Suppressor macrophage (primary cell): Measurements from ENCODE around the gene MYO7B.
A peak's percentile ranks its signal among the peaks of the same experiment; 100 is the strongest.

ENCODE experiments used
- DNase-seq, 4 experiments: peaks; one replicate each; pipeline ENCODE4 v3.0.0-alpha.2; 2020 to 2022

The MYO7B gene

DNA sequence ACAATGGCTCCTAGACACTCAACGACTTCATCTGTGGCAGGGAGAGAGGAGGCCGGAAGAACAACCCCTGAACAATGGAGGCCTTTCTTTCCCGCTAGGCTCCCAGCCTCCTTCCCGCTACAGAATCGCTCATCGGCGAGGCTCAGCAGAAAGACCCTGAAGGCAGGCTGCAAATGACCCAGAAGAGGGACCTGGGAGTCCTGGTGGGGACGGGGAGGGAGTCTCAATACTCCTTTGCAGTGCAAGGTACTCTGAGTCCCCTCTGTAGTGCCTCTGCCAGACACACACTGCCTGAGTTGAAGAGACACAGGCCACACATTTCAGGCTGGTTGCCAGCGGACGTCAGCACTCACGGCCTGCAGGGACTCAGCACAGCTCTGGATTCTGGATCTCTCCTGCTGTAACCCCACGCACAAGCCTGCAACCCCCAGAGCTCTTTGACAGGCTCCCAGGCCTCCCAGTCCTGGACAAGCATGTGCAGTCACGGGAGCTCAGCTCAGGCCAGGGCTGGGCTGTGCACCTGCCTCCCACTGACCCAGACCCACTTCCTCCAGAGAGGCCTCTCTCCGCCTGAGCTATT, 116.6 kb downstream of the MYO7B start:
- peak in 1 of 4 experiments; percentile 16 for DNase-seq

DNA sequence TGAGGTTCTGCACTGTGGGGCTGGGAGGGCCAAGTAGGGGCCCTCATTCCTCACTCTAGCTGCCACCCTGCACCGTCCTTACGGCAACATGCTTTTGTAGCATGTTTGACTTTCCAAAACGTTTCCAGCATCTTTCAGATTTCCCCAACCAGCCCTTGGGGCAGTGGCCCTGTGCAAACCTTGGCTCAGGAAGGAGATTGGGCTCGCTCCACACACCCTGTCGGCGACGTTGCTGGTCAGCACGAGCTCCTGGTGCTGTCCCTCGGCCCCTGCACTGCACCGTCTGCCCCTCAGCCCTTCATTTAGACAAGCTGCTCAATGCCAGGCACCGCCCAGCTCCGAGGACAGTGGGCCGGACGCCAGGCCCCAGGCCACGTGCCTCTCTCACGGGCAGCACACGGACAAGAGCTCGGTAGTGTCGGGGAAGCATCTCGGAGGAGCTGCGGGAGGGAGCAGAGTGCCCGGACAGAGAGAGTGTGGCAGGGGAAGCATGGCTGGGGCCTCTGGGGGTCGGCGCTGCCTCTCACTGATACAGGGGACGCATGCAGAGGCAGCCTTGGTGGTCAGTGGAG, 117.4 kb downstream of the MYO7B start:
- DNase-seq: no peak

DNA sequence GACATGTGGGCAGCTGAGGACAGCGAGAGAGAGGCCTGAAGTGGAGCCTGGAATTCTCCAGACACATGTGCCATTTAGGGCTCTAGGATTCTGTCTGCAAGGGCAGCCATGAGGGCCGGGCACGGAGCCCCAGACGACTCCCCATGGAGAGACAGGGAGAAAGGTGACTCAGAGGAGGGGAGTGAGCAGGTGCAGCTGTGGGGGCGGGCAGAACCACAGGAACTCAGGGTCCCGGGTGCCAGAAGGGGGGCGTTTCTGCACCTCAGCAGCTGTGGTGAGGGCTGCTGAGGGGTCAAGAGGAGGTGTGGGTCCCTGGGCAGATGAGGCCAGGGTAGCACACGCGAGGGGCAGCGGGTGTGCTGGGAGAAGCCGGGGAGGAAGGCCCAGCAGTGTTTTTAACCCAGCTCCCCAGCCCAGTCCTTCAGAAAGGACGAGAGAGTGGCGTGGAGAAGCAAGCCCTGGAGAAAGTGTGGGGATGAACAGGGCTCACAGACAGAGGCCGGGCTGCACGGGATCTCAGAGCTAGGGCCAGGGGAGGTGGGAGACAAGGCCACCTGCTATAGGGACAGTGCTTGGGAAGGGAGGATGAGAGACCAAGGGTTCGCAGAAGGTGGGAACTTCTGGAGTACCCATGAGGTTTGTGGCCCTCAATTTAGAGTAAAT, 118.1 kb downstream of the MYO7B start:
- DNase-seq: no peak

DNA sequence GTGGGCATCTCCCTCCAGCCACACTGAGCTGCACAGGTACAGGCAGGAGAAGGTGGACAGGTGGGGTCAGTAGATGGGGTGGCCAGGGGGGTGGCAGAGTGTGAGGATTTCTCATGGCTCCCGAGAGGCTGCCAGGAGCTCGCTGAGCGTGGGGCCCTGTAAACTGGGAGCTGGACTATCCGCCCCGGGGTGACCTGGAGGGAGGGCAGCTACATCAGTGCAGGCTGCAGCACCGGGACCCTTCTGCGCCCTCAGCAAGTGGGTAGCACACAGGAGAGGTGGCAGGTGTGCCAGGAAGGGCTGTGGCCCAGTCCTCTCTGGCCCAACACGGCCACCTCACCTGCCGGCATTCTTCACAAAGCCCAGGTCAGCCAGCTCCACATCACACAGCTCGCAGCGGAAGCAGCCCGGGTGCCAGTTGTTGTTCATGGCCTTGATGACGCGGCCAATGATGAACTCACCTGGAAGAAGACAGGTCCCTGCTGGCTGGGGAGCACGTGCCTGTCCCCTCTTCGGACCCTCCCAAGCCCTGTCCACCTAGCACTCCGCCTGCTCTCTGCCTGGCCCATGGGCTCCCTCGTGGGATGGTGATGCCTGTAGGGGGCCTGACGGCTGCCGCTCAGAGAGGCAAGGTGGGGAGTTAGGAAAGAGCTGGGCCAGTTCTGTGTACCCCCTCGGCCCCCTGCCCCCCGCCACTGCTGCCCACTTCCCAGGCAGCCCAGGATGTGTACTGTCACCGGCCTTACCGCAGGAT, 118.8 kb downstream of the MYO7B start:
- DNase-seq: no peak

DNA sequence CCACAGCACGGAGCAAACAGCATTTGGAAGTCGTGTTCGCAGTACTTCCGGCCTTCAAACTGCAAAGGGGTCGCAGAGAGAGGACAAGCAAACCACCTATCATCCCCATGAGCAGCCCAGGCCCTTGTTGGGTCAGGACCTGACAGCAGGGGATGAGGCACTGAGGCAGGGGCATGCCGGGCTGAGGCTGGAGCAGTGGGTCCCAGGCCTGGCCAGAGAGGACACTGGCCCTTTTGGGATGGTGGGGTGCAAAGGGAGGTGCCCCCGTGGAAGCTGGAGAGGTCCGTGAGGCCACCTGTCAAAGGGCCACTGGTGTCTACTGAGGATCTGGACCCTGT, 119.3 kb downstream of the MYO7B start:
- DNase-seq: no peak

DNA sequence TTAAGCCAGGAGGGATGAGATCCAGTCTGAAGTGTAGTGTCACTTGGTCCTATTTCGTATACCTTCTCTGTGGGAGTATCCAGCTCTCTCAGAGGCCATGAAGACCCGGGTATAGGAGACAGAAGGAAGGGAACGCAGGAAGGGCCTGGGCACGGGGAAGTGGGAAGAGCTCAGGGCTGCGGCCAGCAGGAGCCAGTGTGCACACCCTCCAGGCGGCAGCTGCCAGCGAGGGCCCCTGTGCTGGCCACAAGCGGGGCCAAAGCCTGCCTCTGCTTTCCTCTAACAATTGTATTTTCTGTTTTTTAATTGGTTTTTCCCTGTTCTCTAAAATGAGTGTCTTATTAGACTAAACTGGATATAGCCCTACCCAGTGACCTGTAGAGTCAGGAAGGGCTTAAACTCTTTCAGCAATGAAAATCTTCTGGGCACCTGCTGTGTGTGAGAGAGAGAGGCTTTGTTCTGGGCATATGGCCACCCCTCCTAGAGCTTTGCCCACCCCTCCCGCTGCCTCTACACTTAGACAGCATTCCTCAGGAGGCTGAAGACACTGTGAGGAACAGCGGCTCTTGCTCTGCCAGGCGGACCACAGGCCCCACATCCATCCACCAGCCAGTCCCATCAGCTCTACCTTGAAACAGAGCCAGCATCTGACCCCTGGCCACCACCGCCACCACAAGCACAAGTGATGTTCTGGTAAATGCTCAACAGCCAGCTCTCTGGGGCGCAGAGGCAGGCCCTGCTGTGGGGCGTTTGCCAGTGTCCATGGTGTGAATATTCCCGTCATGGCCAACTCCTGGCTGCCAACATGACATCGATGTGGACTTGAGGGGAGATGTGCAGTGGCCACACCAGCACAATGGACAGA, 120.0 kb downstream of the MYO7B start:
- DNase-seq: no peak

DNA sequence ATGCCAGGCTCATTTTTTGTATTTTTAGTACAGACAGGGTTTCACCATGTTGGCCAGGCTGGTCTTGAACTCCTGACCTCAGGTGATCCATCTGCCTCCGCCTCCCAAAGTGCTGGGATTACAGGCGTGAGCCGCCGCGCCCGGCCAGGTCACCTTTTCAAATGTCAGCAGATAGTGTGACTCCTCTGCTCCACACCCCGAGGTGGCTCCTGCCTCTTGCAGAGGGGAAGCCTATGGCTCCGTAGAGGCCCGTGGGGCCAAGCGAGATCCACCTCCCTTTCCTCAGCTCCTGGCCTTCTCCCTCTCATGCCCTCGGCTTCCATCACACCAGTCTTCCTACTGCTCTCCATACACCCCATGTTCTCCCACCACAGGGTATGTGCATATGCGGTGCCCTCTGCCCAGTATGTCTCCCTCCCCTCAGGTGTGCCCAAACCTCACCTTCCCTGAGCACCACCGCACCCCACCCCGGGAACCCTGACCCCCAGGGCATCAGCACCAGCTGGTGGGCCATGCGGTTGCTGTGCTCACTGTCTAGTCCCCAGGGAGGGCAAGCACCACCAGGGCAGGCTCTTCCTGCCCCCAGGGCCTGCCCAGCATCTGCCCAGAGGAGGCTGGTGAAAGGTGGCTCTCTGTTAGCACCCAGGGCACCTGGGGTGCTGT, 121.2 kb downstream of the MYO7B start:
- DNase-seq: no peak

DNA sequence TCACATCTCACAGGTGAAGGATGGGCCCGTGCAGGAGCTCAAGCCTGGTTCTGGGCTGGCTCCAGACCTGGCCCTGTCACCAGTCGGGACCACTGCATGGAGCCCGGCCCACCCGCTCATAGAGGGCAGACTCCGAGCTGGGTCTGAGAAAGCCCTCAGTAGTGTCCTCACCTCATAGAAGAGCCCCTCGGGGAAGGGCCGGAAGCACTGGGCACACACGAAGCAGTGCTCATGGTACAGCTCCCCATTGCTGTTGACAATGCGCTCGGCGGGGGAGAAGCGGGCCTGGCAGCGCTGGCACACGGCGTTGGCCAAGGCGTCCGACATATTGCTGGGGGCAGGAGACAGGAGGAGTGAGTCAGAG, 121.7 kb downstream of the MYO7B start:
- DNase-seq: no peak

DNA sequence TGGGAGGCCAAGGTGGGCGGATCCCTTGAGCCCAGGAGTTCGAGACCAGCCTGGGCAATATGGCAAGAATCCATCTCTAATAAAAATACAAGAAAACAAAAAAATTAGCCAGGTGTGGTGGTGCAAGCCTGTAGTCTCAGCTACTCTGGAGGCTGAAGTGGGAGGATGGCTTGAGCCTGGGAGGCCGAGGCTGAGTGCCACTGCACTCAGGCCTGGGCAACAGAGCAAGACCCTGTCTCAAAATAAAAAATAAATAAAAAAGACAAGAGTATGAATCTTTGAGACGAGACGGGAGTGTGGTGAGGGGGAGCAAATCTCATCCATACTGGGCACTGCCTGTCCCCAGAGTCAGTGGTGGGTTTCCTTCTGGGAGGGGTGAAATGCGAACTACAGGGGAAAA, 122.7 kb downstream of the MYO7B start:
- no peak for DNase-seq

DNA sequence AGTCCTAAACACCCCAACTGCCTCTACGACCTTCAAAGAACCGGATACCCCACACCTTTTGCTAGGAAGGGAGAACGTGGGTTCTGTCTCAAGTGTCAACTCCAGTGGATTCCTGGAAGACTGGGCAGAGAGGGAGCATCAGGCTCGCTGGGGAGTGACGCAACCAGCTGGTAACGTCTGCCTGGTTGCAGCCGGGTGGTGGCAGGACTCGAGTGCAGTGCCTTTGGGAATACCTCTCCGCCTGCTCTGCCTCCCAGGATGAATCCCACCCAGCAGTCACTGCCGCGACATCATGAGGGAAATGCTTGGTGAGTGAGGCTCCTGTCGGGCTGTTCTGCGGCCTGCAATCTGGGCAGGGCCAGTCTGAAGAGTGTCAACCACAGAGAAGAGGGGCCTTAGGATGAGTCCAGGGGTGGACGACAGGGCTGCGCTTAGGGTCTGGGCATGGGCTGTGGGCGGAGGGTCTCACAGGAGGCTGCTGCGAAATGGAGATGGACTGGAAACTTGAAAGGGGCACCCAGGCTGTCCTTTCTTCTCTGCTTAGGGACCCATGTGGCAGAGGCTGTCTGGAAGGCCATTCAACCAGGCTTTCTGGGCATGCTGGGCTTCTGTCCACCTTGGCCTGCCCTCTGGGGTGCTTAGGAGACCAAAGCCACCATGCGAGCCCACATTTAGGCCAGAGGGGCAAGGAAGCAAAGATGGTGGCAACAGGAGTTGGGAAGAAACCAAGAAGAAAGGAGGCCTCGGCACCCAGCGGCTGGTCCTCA, 123.3 kb downstream of the MYO7B start:
- DNase-seq: peak in 1 of 4 experiments; percentile 1

DNA sequence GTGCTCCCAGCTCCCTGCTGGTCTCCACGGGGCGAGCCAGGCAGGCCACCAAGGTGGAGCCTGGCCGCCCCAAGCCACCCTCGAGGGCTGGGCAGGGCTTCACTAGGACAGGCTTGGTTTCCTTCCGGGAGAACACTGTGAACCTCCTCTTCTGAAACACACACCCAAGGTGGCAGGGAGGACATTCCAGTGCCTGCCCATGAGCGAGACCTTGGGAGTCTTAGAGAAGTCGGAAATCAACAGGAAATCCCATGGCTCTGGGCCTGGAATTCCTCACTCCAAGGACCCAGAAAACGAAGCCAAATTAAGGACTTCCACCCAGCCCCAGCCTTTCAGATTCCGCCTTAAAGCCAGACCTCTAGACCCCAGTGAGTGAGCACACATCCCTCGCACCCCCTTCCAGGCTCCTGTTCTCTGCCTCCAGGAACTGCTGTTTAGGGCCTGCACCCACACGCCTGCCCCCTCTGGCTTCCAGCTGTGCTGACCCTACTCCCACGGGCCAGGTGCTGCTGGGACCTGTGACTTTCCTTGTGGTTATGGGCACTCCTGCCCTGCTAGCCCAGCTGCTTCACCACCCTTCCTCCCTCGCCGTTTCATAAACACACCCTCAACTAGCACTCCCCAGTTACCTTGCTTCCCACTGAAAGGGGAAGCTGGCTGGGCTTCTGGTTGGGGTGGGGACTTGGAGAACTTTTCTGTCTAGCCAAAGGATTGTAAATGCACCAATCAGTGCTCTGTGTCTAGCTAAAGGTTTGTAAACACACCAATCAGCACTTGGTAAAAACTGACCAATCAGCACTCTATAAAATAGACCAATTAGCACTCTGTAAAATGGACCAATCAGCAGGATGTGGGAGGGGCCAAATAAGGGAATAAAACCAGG, 124.2 kb downstream of the MYO7B start:
- peak in 2 of 4 experiments; percentile 22 to 42 for DNase-seq

DNA sequence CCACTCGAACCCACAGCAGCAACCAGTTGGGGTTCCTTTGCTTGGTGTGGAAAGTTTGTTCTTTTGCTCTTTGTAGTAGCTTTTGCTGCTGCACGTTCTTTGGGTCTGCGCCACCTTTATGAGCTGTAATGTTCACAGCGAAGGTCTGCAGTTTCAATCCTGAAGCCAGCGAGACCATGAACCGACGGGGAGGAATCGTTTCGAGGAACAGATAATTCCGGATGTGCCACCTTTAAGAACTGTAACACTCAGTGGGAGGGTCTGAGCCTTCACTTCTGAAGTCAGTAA, 124.8 kb downstream of the MYO7B start:
- no peak for DNase-seq

DNA sequence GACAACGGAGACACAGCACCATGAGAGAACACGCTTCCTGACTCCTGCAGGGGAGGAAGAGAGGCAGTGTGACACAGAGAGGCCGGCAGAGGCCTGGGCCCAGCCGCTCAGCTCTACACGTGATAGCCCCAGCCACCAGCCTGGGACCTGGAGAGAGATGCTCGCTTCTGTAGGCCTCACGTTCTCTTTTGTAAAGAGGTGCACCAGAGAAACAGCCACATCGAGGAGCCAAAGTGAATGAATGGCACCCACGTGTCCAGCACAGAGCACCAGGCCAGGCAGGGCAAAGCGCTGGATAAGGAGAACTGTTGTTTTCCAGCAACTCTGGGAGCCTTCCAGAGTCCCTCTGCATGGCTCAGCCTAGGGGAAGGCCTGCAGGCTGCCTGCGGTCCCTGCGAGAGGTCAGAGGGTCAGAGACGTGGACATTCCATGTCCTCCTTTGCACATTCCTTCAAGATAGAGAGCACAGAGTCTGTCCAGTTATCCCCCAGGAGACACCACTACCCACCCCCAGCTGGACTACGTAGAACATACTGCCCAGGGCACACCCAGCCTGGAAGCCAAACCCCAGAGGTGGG, 125.7 kb downstream of the MYO7B start:
- no peak for DNase-seq

DNA sequence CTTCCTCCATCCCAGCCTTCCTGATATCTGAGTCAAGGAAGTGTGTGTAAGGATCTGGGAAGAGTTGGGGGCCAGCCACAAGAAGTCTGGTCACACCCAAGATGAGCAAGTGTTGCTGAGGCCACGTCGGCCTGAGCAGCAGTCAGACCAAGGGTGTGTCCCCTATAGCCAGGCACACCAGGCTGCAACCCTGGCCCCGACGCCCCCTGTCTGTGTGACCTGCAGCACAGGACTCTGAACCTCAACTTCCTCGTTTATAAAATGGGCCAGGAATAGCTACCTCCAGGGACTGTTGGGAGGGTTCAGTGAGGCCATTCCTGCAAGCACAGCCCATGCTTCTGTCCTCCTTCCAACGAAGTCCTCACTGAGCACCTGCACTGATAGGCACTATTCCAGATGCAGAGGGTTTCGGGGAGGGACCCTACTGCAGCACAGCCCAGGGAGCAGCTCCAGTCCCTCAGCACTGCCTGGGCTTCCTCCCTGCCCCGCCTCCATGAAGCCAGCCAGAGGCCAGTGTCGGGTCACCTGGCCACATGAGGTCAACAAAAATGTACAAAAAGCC, 126.5 kb downstream of the MYO7B start:
- no peak for DNase-seq

DNA sequence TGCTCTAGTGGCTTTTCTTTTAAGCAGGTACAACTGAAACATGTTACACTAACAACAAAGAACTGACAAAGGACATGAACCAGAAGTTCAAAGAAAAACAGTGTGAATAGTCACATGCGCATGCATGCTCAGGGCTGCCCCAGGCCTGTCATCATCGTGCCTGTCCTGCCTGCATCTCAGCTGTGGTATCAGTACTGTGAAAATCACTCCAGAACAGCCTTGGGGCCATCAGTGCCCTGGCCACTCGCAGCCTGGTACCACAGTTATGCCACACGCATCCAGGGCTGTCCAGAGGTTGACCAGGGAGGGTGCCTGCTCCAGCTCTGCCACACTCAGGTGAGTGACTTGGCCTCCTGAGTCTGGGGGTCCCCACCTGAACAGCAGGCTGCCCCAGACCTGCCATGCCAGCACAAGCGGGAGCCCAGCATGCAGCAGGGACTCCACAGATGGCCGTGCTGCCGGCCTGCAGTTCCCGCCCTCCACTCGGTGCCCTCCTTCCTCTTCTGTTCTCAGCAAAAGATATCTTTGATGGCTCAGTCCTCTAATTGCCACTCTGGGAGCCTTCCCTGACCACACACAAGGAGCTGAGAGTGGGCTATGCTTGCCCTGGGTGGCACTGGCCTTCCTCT, 127.6 kb downstream of the MYO7B start:
- no peak for DNase-seq

DNA sequence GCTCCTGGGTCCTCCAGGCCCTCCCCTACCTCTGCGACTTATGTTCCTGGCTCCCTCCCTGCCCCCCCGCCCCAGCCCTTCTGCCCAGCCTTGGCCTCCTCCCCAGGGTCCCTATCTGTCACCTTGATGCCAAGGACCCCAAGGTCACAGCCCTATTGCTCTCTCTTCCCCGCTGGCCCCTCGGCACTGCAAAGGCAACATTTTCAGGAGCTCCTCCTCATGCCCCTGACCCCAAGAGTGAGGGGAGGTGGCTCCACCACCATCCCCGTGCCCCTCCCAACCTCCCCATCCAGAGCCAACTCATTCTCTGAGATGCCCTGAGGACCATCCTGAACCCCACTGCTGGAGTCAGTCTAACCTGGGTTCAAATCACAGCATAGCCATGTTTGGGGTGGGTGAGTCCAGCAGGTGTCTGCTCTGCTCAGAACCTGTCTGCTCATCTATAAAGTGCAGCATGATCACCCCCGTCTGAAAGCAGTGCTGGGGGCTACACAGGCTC, 128.1 kb downstream of the MYO7B start:
- DNase-seq: no peak

DNA sequence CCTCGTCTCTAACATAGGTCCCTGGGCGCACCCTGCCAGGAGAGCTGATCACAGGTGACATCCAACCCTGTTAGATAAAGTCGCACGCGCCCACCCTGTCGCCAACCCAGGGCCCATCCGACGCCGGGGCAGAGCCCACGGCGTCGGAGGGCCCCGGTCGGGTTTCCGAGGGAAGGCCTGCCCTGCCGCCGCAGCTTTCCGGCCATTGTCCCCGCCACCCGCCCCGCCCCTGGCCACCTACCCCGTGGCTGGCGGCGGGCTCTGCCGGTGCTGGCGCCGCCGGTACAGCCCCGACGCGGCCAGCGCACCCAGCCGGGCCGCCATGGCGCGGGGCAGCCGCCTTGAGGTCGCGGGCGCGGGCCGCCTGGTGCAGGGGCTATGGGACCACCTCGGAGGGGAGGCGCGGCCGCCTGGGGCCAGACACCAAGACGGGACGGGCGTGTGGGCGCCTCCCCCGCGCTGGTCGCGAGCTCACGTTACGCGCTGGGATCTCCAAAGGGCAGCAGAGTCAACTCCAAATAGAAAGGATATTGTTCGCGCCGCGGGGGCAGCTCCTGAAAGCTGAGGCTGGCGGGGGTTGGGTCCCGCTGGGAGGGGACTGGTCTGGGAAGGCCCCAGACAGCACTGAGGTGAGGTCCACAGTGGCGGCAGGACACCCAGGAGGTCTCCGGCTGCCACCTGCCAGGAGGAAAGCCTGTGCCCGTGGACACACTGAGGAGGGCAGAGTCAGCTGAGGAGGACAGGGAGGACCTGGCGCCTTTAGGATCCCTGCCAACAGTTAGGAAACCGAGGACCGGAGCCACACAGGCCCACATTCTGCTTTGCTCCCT, 128.8 kb downstream of the MYO7B start:
- DNase-seq: no peak

DNA sequence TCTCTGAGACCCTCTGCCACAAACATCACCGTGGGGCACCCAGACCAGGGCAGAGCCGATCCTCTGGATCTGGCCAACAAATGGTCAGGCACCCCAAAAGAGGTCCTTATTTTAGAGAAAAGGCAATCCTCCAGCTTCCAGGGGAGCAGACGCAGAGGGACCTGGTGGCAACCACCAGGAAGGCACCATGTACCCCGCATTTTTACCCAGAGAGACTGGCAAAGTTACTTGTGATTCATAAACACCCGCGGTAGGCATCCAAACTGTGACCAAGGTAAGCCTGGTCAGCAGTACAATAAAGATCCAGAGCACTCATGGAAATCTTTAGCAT, 129.4 kb downstream of the MYO7B start:
- no peak for DNase-seq
